Stimulated activated naive B cell treated with anti-CD40 and anti-IgM and Interleukin-4, amounts not matched to agents 10 μg/mL and 1 μg/mL and 100 μg/mL, for 72 hours (primary cell): Measurements from ENCODE around the gene CD163L1.
"Not testable (repeated sequence)": the region's sequence is repeated elsewhere in the genome, so short reads cannot be mapped to it uniquely, and the experiment has no call there.

ENCODE experiments used
- ATAC-seq, 2 donors: fragments of 150-1000 bp; cut with Tn5 transposase; replicated peaks; 2 replicates each; pipeline ENCODE4 v1.10.0; 2021; ENCODE audit warnings: moderate library complexity in 1 of 2
- DNase-seq: peaks from one replicate; pipeline ENCODE4 v3.0.0; 2021
- H3K27ac Mint-ChIP-seq: one replicate; pipeline ENCODE4 v1.8.0; 2022; ENCODE audit warnings: mild to moderate bottlenecking, mixed read lengths
- H3K27me3 Mint-ChIP-seq, 2 donors: one replicate each; pipeline ENCODE4 v1.8.0; 2022; ENCODE audit warnings: mixed read lengths in 2 of 2
- H3K36me3 Mint-ChIP-seq, 2 donors: one replicate each; pipeline ENCODE4 v1.8.0; 2022; ENCODE audit warnings: mixed read lengths in 2 of 2, mild to moderate bottlenecking in 1 of 2
- H3K4me1 Mint-ChIP-seq, 2 donors: one replicate each; pipeline ENCODE4 v1.8.0; 2022; ENCODE audit warnings: mixed read lengths in 2 of 2, mild to moderate bottlenecking in 1 of 2
- H3K4me3 Mint-ChIP-seq, 2 donors: one replicate each; pipeline ENCODE4 v1.8.0; 2022; ENCODE audit warnings: mild to moderate bottlenecking in 2 of 2, mixed read lengths in 2 of 2, moderate library complexity in 1 of 2
- H3K9me3 Mint-ChIP-seq, 2 donors: one replicate each; pipeline ENCODE4 v1.8.0; 2022; ENCODE audit warnings: mixed read lengths in 2 of 2, mild to moderate bottlenecking in 1 of 2

Gene CD163L1

GRCh38 chr12:7439579-7440505 lies 4.1 kb downstream of the CD163L1 start:
- DNase-seq (peak; percentile 5), ATAC-seq (peak; percentile 65 to 85)
- Mint-ChIP-seq H3K4me1 (peaks cover 0 to 5% of the 10 kb centered on the region in 2 donors), H3K27ac (peak overlapping the region; percentile 90), H3K36me3 (peaks cover 0 to 5% of the 10 kb centered on the region in 2 donors), H3K9me3 (peaks cover 5% of the 10 kb centered on the region in 2 donors), H3K4me3 (peak overlapping the region; percentile 41 to 74), H3K27me3 (peaks cover 26 to 37% of the 10 kb centered on the region in 2 donors)

- not testable (repeated sequence) for ATAC-seq, DNase-seq, H3K4me3 Mint-ChIP-seq, H3K4me1 Mint-ChIP-seq, H3K27ac Mint-ChIP-seq, H3K36me3 Mint-ChIP-seq, H3K9me3 Mint-ChIP-seq
- H3K27me3 Mint-ChIP-seq = peaks cover 26 to 37% of the 10 kb centered on the region in 2 donors
These were observed 5.5 kb downstream of the CD163L1 start for GRCh38 chr12:7438291-7438995.

GRCh38 chr12:7437494-7437893 lies 6.5 kb downstream of the CD163L1 start:
- not testable (repeated sequence) for DNase-seq, ATAC-seq, H3K4me1 Mint-ChIP-seq, H3K36me3 Mint-ChIP-seq, H3K27ac Mint-ChIP-seq, H3K4me3 Mint-ChIP-seq, H3K9me3 Mint-ChIP-seq
- H3K27me3 Mint-ChIP-seq = peaks cover 26 to 37% of the 10 kb centered on the region in 2 donors

- peaks cover 0 to 2% of the 10 kb centered on the region in 2 donors for H3K4me1 Mint-ChIP-seq
- peaks cover 2% of the 10 kb centered on the region in 2 donors for H3K9me3 Mint-ChIP-seq
- peaks cover 14 to 22% of the 10 kb centered on the region in 2 donors for H3K27me3 Mint-ChIP-seq
- H3K27ac Mint-ChIP-seq = no peak overlapping the region
- ATAC-seq = peak; percentile 38 to 58
- DNase-seq = no peak
- peaks cover 0 to 3% of the 10 kb centered on the region in 2 donors for H3K36me3 Mint-ChIP-seq
- H3K4me3 Mint-ChIP-seq = no peak overlapping the region
These were observed 9.3 kb downstream of the CD163L1 start for GRCh38 chr12:7434670-7435069.

- H3K27ac Mint-ChIP-seq = no peak overlapping the region
- DNase-seq (no peak), ATAC-seq (no peak)
- no peaks in the 10 kb centered on the region for H3K36me3 Mint-ChIP-seq
- peaks cover 7 to 10% of the 10 kb centered on the region in 2 donors for H3K27me3 Mint-ChIP-seq
- H3K4me1 Mint-ChIP-seq = no peaks in the 10 kb centered on the region
- H3K9me3 Mint-ChIP-seq = no peaks in the 10 kb centered on the region
- H3K4me3 Mint-ChIP-seq = no peak overlapping the region
These were observed 10.6 kb downstream of the CD163L1 start for GRCh38 chr12:7433276-7433822.

- Mint-ChIP-seq H3K4me3 (no peak overlapping the region), H3K4me1 (no peaks in the 10 kb centered on the region), H3K27ac (no peak overlapping the region), H3K9me3 (no peaks in the 10 kb centered on the region), H3K36me3 (no peaks in the 10 kb centered on the region), H3K27me3 (peaks cover 7 to 10% of the 10 kb centered on the region in 2 donors)
- DNase-seq (no peak), ATAC-seq (no peak)
These were observed 11.8 kb downstream of the CD163L1 start for GRCh38 chr12:7431993-7432685.

GRCh38 chr12:7411343-7411742 lies 32.6 kb downstream of the CD163L1 start:
- Mint-ChIP-seq H3K4me1 (peaks cover 1 to 8% of the 10 kb centered on the region in 2 donors), H3K9me3 (no peaks in the 10 kb centered on the region), H3K4me3 (no peak overlapping the region), H3K36me3 (no peaks in the 10 kb centered on the region), H3K27me3 (no peaks in the 10 kb centered on the region), H3K27ac (no peak overlapping the region)
- DNase-seq = peak; percentile 1
- ATAC-seq = peak; percentile 53 to 65

- H3K27ac Mint-ChIP-seq = no peak overlapping the region
- H3K4me1 Mint-ChIP-seq = no peaks in the 10 kb centered on the region
- H3K9me3 Mint-ChIP-seq = no peaks in the 10 kb centered on the region
- no peak overlapping the region for H3K4me3 Mint-ChIP-seq
- no peak for DNase-seq
- H3K27me3 Mint-ChIP-seq = peaks cover 4 to 6% of the 10 kb centered on the region in 2 donors
- no peaks in the 10 kb centered on the region for H3K36me3 Mint-ChIP-seq
- no peak for ATAC-seq
These were observed 39.7 kb downstream of the CD163L1 start for GRCh38 chr12:7404275-7404674.

GRCh38 chr12:7403466-7403865 lies 40.5 kb downstream of the CD163L1 start:
- no peak for ATAC-seq
- H3K4me1 Mint-ChIP-seq = no peaks in the 10 kb centered on the region
- no peak overlapping the region for H3K27ac Mint-ChIP-seq
- no peaks in the 10 kb centered on the region for H3K36me3 Mint-ChIP-seq
- DNase-seq = no peak
- no peak overlapping the region for H3K4me3 Mint-ChIP-seq
- H3K27me3 Mint-ChIP-seq = peaks cover 6 to 9% of the 10 kb centered on the region in 2 donors
- no peaks in the 10 kb centered on the region for H3K9me3 Mint-ChIP-seq

- no peak overlapping the region for H3K27ac Mint-ChIP-seq
- H3K27me3 Mint-ChIP-seq = peaks cover 6 to 9% of the 10 kb centered on the region in 2 donors
- ATAC-seq (no peak), DNase-seq (no peak)
- H3K4me3 Mint-ChIP-seq = no peak overlapping the region
- H3K4me1 Mint-ChIP-seq = no peaks in the 10 kb centered on the region
- peaks cover 0 to 3% of the 10 kb centered on the region in 2 donors for H3K9me3 Mint-ChIP-seq
- no peaks in the 10 kb centered on the region for H3K36me3 Mint-ChIP-seq
These were observed 44.9 kb downstream of the CD163L1 start for GRCh38 chr12:7399089-7399488.

GRCh38 chr12:7396418-7396817 lies 47.5 kb downstream of the CD163L1 start:
- peaks cover 7 to 23% of the 10 kb centered on the region in 2 donors for H3K27me3 Mint-ChIP-seq
- no peaks in the 10 kb centered on the region for H3K4me1 Mint-ChIP-seq
- H3K9me3 Mint-ChIP-seq = peaks cover 6 to 12% of the 10 kb centered on the region in 2 donors
- H3K36me3 Mint-ChIP-seq = no peaks in the 10 kb centered on the region
- DNase-seq (no peak), ATAC-seq (no peak)
- no peak overlapping the region for H3K27ac Mint-ChIP-seq
- H3K4me3 Mint-ChIP-seq = no peak overlapping the region

GRCh38 chr12:7395950-7396349 lies 48.0 kb downstream of the CD163L1 start:
- H3K9me3 Mint-ChIP-seq = peaks cover 6 to 12% of the 10 kb centered on the region in 2 donors
- H3K27ac Mint-ChIP-seq = no peak overlapping the region
- peaks cover 7 to 23% of the 10 kb centered on the region in 2 donors for H3K27me3 Mint-ChIP-seq
- no peaks in the 10 kb centered on the region for H3K36me3 Mint-ChIP-seq
- no peak for DNase-seq
- no peaks in the 10 kb centered on the region for H3K4me1 Mint-ChIP-seq
- no peak for ATAC-seq
- H3K4me3 Mint-ChIP-seq = no peak overlapping the region

- H3K4me1 Mint-ChIP-seq = no peaks in the 10 kb centered on the region
- no peak overlapping the region for H3K4me3 Mint-ChIP-seq
- H3K9me3 Mint-ChIP-seq = peaks cover 5 to 15% of the 10 kb centered on the region in 2 donors
- H3K36me3 Mint-ChIP-seq = peaks cover 0 to 2% of the 10 kb centered on the region in 2 donors
- H3K27ac Mint-ChIP-seq = no peak overlapping the region
- DNase-seq = no peak
- peaks cover 17 to 19% of the 10 kb centered on the region in 2 donors for H3K27me3 Mint-ChIP-seq
- no peak for ATAC-seq
These were observed 56.7 kb downstream of the CD163L1 start for GRCh38 chr12:7387289-7387688.

- H3K4me3 Mint-ChIP-seq = no peak overlapping the region
- no peaks in the 10 kb centered on the region for H3K4me1 Mint-ChIP-seq
- H3K27ac Mint-ChIP-seq = no peak overlapping the region
- peaks cover 20 to 27% of the 10 kb centered on the region in 2 donors for H3K27me3 Mint-ChIP-seq
- DNase-seq (no peak), ATAC-seq (no peak)
- H3K36me3 Mint-ChIP-seq = peaks cover 0 to 2% of the 10 kb centered on the region in 2 donors
- H3K9me3 Mint-ChIP-seq = peaks cover 5 to 12% of the 10 kb centered on the region in 2 donors
These were observed 60.8 kb downstream of the CD163L1 start for GRCh38 chr12:7383157-7383556.
